ENCODE measurements around the gene MBOAT7. TPM values are rescaled to one million over a fixed set of nuclear protein-coding genes. Genes with fewer than 3 reads are reported as not detected.

Gene MBOAT7
- total and polyA plus RNA-seq, 8 donors: 48.1 to 102 (median 56.3) TPM

DNA sequence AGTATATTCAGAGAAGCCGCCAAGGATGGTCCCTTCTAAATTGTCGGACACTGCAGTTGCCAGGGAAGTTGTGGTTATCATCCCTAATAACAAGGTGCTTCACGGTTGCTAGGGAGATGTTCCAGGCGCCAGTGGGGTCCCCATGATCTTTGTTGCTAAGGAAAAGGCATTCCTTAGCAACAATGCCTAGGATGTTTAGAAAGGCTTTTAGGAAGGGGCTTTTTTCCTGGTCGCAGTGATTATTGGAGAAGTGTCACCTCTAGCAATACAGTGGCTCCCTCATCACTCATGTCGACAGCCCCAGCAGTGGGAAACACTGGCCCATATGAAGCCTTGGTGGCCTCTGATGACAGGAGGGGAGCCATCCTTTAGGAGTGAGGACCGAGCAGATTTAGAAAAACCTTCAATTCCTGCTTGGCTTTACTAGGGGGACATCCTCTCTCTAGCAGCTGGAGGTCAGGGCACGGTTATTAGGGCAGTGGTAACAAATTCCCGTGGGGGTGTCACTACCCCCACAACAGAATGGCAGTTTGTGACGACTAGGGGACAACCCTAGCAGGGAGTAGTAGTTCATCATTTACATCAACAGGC lies 10.0 kb downstream of the MBOAT7 start:
- DNase-seq: no peak
- H3K36me3 ChIP-seq: peaks cover 0 to 79% of the 10 kb centered on the region in 2 donors
- H3K4me3 ChIP-seq: no peak overlapping the region
- no peak for TF ChIP-seq CTCF (IDR thresholded peaks at IDR 0.05)
- intact Hi-C loops (cut with DNase I): no loop called here
- H3K4me1 ChIP-seq: no peaks in the 10 kb centered on the region
- no peak overlapping the region for H3K27ac ChIP-seq
- no peaks in the 10 kb centered on the region for H3K27me3 ChIP-seq
- no peaks in the 10 kb centered on the region for H3K9me3 ChIP-seq
- no peak for ATAC-seq

GRCh38 chr19:54178581-54179261 lies 10.7 kb downstream of the MBOAT7 start:
- no peak for TF ChIP-seq CTCF (IDR thresholded peaks at IDR 0.05)
- H3K4me3 ChIP-seq: no peak overlapping the region
- DNase-seq (peak in 1 of 4 donors; percentile 77), ATAC-seq (peak; percentile 78)
- peaks cover 0 to 4% of the 10 kb centered on the region in 2 donors for H3K4me1 ChIP-seq
- peaks cover 0 to 75% of the 10 kb centered on the region in 2 donors for H3K36me3 ChIP-seq
- H3K9me3 ChIP-seq: no peaks in the 10 kb centered on the region
- no peak overlapping the region for H3K27ac ChIP-seq
- H3K27me3 ChIP-seq: no peaks in the 10 kb centered on the region
- intact Hi-C loops (cut with DNase I): no loop called here

DNA sequence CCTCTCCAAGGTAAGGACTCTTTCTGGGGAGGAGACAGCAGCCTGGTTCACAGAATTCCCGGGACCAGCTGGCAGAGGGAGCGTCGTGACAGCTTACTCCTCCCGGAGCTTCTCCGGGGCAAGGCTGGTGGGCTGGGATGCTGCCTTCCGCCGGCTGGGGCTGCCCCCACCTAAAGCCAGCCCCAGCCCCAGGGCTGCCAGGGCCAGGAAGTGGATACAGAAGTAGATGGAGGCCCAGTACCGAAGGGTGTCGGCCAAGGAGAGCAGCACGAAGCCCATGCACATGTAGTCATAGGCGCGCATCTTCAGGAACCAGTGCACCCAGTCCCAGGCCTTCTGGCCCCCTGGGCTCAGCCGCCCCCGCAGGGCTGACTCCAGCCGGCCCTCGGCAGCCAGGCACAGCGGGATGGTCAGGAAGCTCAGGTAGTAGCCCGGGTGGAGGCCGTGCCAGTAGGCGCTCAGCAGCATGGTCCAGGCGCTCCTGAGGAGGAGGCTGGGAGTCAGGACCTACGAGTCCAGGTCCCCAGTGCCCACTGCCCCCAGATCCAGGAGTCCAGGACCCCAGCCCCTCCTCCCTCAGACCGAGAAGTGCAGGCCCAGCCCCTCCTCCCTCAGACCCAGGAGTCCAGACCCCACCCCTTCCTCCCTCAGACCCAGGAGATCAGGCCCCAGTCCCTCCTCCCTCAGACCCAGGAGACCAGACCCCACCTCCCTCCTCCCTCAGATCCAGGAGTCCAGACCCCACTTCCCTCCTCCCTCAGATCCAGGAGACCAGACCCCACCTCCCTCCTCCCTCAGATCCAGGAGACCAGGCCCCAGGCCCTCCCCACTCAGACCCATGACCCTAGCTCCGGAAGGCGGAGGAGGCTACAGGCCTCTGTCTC lies 15.2 kb downstream of the MBOAT7 start:
- Histone ChIP-seq H3K9me3 (no peaks in the 10 kb centered on the region), H3K4me1 (peaks cover 0 to 15% of the 10 kb centered on the region in 2 donors), H3K27me3 (no peaks in the 10 kb centered on the region), H3K36me3 (peaks cover 0 to 37% of the 10 kb centered on the region in 2 donors), H3K4me3 (no peak overlapping the region), H3K27ac (no peak overlapping the region)
- DNase-seq (peak in 1 of 4 donors; percentile 71), ATAC-seq (no peak)
- TF ChIP-seq CTCF (IDR thresholded peaks at IDR 0.05): no peak
- intact Hi-C loops (cut with DNase I): loop anchor here in 1 of 2 donors (5.0 kb wide), 1 partner anchor 58 kb away; no protein-coding TSS in a partner anchor

- H3K27me3 ChIP-seq: no peaks in the 10 kb centered on the region
- TF ChIP-seq CTCF (IDR thresholded peaks at IDR 0.05): no peak
- intact Hi-C loops (cut with DNase I): loop anchor here in 1 of 2 donors (5.0 kb wide), 1 partner anchor 59 kb away; no protein-coding TSS in a partner anchor
- peak overlapping the region in 1 of 2 donors; percentile 40 for H3K4me3 ChIP-seq
- H3K27ac ChIP-seq: no peak overlapping the region
- no peak for ATAC-seq
- H3K4me1 ChIP-seq: peaks cover 2 to 17% of the 10 kb centered on the region in 2 donors
- H3K36me3 ChIP-seq: peaks cover 0 to 29% of the 10 kb centered on the region in 2 donors
- no peak for DNase-seq
- no peaks in the 10 kb centered on the region for H3K9me3 ChIP-seq
Measured at GRCh38 chr19:54173359-54173699, 16.1 kb downstream of the MBOAT7 start.

Data from left lung (tissue), 10 donors.